Stimulated activated CD8-positive, alpha-beta memory T cell treated with anti-CD3 and anti-CD28 coated beads, Interleukin-12 subunit alpha, Interleukin-12 subunit beta, amount 100 ng/mL, for 1 hour (primary cell): ENCODE results near the gene TP63.
"Not testable (repeated sequence)": the region's sequence is repeated elsewhere in the genome, so short reads cannot be mapped to it uniquely, and the experiment has no call there.

Experiments
- DNase-seq: peaks from one replicate; pipeline ENCODE4 v3.0.0-alpha.2; 2020; ENCODE audit warnings: low read depth

TP63 gene

DNA sequence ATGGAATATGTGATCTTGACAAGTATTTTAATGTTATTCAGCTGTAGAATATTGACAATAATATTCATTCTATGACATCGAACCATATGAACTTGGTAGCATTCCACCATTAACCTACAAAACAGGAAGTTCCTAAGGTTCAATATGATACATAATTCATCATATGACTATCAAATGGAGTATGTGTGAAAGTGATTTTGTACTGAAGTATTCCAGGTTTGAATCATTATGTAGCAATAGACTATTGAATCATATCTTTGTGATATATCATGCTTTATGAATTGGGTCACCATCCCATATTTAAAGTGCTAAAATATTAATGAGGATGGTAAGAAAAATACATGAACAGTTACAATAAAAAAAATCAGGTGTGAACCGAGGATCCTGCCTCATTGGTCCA is 95.1 kb downstream of the TP63 start:
- no peak for DNase-seq

GRCh38 chr3:189727158-189727557 is 96.0 kb downstream of the TP63 start:
- no peak for DNase-seq

DNA sequence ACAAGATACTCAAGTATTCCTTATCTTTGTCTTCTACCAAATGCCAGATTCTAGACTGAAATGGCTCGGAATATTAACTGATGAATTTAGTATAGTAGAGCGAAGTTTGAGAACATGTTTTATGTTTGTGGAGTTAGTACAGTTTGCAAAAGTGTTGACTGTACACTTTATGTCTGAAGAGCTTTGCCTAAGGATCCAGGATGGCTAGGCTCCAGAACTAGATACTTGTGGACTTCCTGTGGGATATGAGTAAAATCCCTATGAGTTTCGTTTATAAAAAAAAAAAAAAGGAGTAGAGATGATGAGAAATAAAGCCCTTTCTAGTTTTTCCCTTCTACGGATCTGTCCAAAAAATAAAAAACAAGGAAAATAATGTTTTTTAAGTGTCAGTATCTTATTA is 96.7 kb downstream of the TP63 start:
- no peak for DNase-seq

GRCh38 chr3:189728915-189729314 is 97.7 kb downstream of the TP63 start:
- DNase-seq: no peak

DNA sequence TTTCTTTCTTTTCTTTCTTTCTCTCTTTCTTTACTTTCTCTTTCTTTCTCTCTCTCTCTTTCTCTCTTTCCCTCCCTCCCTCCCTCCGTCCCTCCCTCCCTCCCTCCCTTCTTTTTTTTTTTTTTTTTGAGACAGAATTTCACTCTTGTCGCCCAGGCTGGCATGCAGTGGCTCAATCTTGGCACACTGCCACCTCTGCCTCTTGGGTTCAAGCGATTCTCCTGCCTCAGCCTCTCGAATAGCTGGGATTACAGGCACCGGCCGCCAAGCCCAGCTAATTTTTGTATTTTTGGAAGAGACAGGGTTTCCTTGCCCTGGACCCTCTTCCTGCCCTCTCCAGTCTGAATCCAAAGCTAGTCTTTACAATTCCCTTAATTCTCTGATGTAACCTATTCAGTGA is 102.9 kb downstream of the TP63 start:
- DNase-seq: no peak

- DNase-seq: no peak
Observed at GRCh38 chr3:189735913-189736312, 104.7 kb downstream of the TP63 start.

GRCh38 chr3:189737071-189737470 is 105.9 kb downstream of the TP63 start:
- DNase-seq: no peak

- DNase-seq: no peak
Observed at GRCh38 chr3:189737619-189738018, 106.4 kb downstream of the TP63 start.

GRCh38 chr3:189739378-189739777 is 108.2 kb downstream of the TP63 start:
- no peak for DNase-seq

DNA sequence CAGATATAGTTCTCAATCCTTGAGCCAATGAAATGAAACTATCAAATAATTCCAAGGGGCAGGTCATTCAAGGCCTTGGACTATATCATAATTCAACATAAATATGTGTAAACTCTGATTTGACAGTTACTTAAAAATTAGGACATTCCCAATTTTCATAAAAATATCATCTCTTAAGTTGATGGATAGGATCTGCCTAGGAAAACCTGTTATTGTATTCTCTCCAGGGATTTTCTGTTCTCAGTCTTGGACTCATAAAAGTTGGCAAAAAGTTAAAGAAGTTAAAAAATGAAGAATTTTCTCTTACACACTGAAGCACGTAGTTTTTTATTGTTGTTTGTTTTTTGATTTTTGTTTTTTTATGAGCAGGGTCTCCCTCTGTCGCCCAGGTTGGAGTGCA is 109.0 kb downstream of the TP63 start:
- DNase-seq: no peak

DNA sequence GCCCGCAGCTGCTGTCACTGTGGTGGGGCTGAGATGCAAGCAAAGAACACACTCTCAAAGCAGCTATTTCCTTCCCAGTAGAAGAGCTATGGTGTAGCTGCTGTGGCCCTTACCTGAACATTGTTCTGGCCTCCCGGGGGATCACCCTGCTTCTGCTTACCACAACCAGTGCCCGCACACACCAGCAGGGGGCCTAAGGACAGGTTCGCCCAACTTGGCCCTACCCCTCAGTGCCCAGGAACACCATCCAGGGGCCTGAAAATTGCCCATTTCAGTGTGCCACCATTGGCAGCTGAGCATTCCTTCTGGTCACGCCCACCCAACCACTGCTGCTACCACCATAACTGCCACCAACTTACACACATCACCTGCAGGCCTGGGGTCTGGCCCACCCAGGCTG is 113.0 kb downstream of the TP63 start:
- no peak for DNase-seq

DNA sequence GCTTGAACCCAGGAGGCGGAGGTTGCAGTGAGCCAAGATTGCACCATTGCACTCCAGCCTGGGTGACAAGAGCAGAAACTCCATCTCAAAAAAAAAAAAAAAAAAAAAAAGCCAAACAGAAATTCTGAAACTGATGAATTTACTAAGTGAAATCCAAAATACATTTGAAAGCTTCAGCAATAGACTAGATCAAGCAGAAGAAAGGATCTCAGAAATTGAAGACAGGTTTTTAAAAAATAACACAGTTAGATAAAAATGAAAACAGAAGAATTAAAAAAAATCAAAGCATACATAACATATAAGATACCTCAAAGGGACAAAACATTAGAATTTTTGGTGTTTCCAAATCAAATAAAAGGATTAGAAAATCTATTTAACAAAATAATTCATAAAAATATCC is 114.4 kb downstream of the TP63 start:
- DNase-seq: no peak

- DNase-seq: no peak
Observed at GRCh38 chr3:189748046-189748445, 116.9 kb downstream of the TP63 start.

- not testable (repeated sequence) for DNase-seq
Observed at GRCh38 chr3:189750972-189751371, 119.8 kb downstream of the TP63 start.

- no peak for DNase-seq
Observed at GRCh38 chr3:189754356-189754755, 123.2 kb downstream of the TP63 start.

DNA sequence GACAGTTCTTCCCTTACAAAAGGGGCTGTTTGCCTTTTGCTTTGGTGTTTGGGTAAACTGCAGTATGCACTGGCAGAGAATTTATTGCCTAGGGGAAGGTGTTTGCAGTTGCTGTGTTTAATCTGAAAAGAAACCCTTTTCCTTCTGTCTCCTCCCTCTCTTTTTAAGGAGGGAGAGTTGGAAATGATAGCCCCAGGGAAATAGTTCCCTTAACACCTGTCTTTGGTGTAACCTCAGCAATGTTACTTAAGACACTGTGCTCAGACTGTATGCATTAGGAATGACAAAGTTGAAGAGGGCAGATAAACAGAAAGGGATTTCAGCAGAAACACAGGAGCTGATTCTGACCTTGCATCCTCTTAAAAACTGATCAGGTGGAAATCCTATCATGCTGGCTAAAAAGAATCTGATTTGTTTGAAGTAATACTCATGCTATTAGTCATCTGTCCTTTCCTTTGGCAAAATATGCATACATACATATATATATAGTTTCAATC is 125.4 kb downstream of the TP63 start:
- no peak for DNase-seq

- no peak for DNase-seq
Observed at GRCh38 chr3:189758186-189758585, 127.0 kb downstream of the TP63 start.

GRCh38 chr3:189766416-189766815 is 135.2 kb downstream of the TP63 start:
- DNase-seq: no peak

GRCh38 chr3:189771842-189772450 is 140.8 kb downstream of the TP63 start:
- DNase-seq: no peak

DNA sequence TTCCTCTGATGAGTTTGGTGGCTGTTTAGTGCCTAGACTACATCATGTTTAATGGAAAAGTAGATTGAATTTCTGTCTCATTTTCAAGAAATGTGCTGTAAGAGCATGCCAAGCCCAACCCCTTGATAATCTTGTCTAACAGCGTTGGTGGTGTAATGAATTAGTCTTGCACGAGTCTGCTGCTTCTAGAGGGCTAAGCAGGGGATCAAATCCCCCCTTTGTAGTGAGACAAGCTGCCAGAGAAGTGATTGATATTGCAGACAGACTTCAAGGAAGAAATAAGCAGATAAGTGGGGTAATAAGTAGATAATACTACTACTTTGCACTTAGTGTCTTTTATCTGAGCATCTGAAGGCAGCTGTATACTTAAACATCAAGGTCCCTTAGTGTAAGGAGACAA is 141.4 kb downstream of the TP63 start:
- no peak for DNase-seq

- no peak for DNase-seq
Observed at GRCh38 chr3:189773056-189773455, 141.9 kb downstream of the TP63 start.

- DNase-seq: no peak
Observed at GRCh38 chr3:189776149-189776824, 145.1 kb downstream of the TP63 start.

- DNase-seq: no peak
Observed at GRCh38 chr3:189778340-189778950, 147.3 kb downstream of the TP63 start.

DNA sequence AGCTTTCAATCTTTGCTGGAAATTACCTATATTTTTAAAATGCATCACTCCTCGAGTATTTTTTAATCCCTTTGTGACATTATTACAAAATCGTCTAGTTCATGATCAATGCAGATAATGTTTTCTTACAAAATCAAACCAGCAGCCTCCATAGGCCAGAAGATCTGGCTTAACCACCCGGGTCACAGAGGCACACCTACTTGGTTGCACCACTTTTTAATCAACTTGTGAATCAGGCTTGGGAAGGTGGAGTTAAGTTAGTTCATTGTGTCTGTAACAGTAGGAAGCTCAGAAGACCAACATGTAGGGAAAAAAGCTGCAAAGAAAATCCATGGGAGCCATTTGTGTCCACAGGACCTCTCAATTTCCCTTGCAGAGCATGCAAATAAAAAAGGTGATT is 148.0 kb downstream of the TP63 start:
- no peak for DNase-seq
